GM12878 (cell line): ENCODE measurements around the gene PLPP3. TPM values are rescaled to one million over a fixed set of nuclear protein-coding genes. Genes with fewer than 3 reads are reported as not detected.

Source experiments
- ATF2 ChIP-seq: IDR thresholded peaks from 2 replicates; pipeline ENCODE4 v1.6.1; 2012; ENCODE audit warnings: low read length, inconsistent platforms
- BCL3 ChIP-seq: IDR thresholded peaks from 2 replicates; pipeline ENCODE4 v1.6.1; 2011; ENCODE audit warnings: borderline replicate concordance, low read depth, mild to moderate bottlenecking, moderate library complexity, low read length; ENCODE audit not compliant: insufficient read depth, poor library complexity, severe bottlenecking
- CBFB ChIP-seq: IDR thresholded peaks from 2 replicates; pipeline ENCODE4 v1.6.1; 2016; ENCODE audit warnings: antibody characterized with exemption, low read depth
- CBX3 ChIP-seq: fragments of 200-600 bp; sonication (generic); IDR thresholded peaks from 2 replicates; pipeline ENCODE4 v1.6.1; 2016; ENCODE audit warnings: low read depth, borderline replicate concordance
- CHD1 ChIP-seq: IDR thresholded peaks from 2 replicates; pipeline ENCODE4 v1.6.1; 2012; ENCODE audit warnings: low read depth, low read length, improper control_type of control experiment
- CTCF ChIP-seq, 3 experiments: IDR thresholded peaks in 2 of 3; conservative IDR thresholded peaks in 1 of 3; 2 replicates each; pipeline ENCODE4 v1.5.1; 2011; ENCODE audit warnings: low read depth in 3 of 3, low read length in 3 of 3, mild to moderate bottlenecking in 3 of 3, control low read depth in 2 of 3, moderate library complexity in 2 of 3, inconsistent platforms in 1 of 3, mixed read lengths in 1 of 3; ENCODE audit not compliant: control insufficient read depth in 2 of 3, insufficient read depth in 1 of 3; ENCODE audit errors: extremely low read depth in 1 of 3
- E2F4 ChIP-seq: IDR thresholded peaks from 2 replicates; pipeline ENCODE4 v1.6.1; 2012; ENCODE audit warnings: low read depth, low read length, improper control_type of control experiment
- EP300 ChIP-seq, 2 experiments: fragments of 150-350 bp in 1 of 2; IDR thresholded peaks; 2 replicates each; pipeline ENCODE4 v1.6.1; 2011 to 2012; ENCODE audit warnings: low read depth in 2 of 2, low read length in 2 of 2, borderline replicate concordance in 1 of 2, improper control_type of control experiment in 1 of 2, inconsistent platforms in 1 of 2; ENCODE audit not compliant: control insufficient read depth in 1 of 2
- FOXK2 ChIP-seq: fragments of 450-650 bp; IDR thresholded peaks from 2 replicates; pipeline ENCODE4 v1.6.1; 2017; ENCODE audit warnings: mild to moderate bottlenecking, moderate library complexity
- LARP7 ChIP-seq: fragments of 450-650 bp; IDR thresholded peaks from 2 replicates; pipeline ENCODE4 v1.6.1; 2017; ENCODE audit warnings: mild to moderate bottlenecking
- MAX ChIP-seq: IDR thresholded peaks from 2 replicates; pipeline ENCODE4 v1.6.1; 2012; ENCODE audit warnings: low read depth, low read length, improper control_type of control experiment
- MEF2A ChIP-seq: IDR thresholded peaks from 2 replicates; pipeline ENCODE4 v1.6.1; 2011; ENCODE audit warnings: low read depth, mild to moderate bottlenecking, low read length, moderate library complexity; ENCODE audit not compliant: insufficient read depth
- MEF2B ChIP-seq: fragments of 450-650 bp; IDR thresholded peaks from 2 replicates; pipeline ENCODE4 v1.6.1; 2018; ENCODE audit warnings: mild to moderate bottlenecking, moderate library complexity; ENCODE audit not compliant: partially characterized antibody, poor library complexity, severe bottlenecking
- RAD21 ChIP-seq: IDR thresholded peaks from 2 replicates; pipeline ENCODE4 v1.6.1; 2011; ENCODE audit warnings: mild to moderate bottlenecking, low read depth, low read length, moderate library complexity; ENCODE audit not compliant: insufficient read depth
- RAD51 ChIP-seq: fragments of 450-650 bp; IDR thresholded peaks from 2 replicates; pipeline ENCODE4 v1.6.1; 2016; ENCODE audit warnings: moderate library complexity, mild to moderate bottlenecking, inconsistent platforms
- RELB ChIP-seq: fragments of 450-650 bp; IDR thresholded peaks from 2 replicates; pipeline ENCODE4 v1.6.1; 2017; ENCODE audit warnings: low read depth, mild to moderate bottlenecking, moderate library complexity
- SMAD5 ChIP-seq: IDR thresholded peaks from 2 replicates; pipeline ENCODE4 v1.6.1; 2016; ENCODE audit warnings: antibody characterized with exemption, low read depth
- STAT1 ChIP-seq: fragments of 450-650 bp; conservative IDR thresholded peaks from 2 replicates; pipeline ENCODE4 v1.6.1; 2014; ENCODE audit warnings: antibody characterized with exemption, mild to moderate bottlenecking
- SUZ12 ChIP-seq: fragments of 200-600 bp; sonication (generic); IDR thresholded peaks from one replicate; pipeline ENCODE4 v1.6.1; 2018; ENCODE audit warnings: antibody characterized with exemption, mild to moderate bottlenecking; ENCODE audit not compliant: unreplicated experiment
- TCF3 ChIP-seq: IDR thresholded peaks from 2 replicates; pipeline ENCODE4 v1.6.1; 2012; ENCODE audit warnings: low read depth, mild to moderate bottlenecking, low read length, borderline replicate concordance; ENCODE audit not compliant: insufficient read depth
- YBX1 ChIP-seq: fragments of 450-650 bp; IDR thresholded peaks from 2 replicates; pipeline ENCODE4 v1.6.1; 2016; ENCODE audit warnings: antibody characterized with exemption
- polyA plus RNA-seq, 11 experiments: library from polyadenylated mRNA; depleted of rRNA in 4 of 11; unstranded in 6 of 11; stranded (reverse) in 5 of 11; fragments of >200 nt; fragmentation: Nextera tagmentation in 4 of 11; fragmentation: Illumina TruSeq in 1 of 11; extraction: Ambion mirVana in 4 of 11; extraction: Trizol in 1 of 11; gene quantifications; 1 replicate in 1 of 11; 2 replicates in 10 of 11; pipeline versions ENCODE4 v1.2.1 to v1.2.3, GENCODE V29; 2011 to 2016; ENCODE audit warnings: inconsistent platforms in 2 of 11, missing spikeins in 2 of 11, low read depth in 1 of 11
- total RNA-seq, 4 experiments: library from RNA; depleted of rRNA in 3 of 4; stranded (reverse); fragments of >200 nt in 3 of 4; fragmentation: Illumina TruSeq in 1 of 4; extraction: Trizol in 1 of 4; gene quantifications; 2 replicates each; pipeline versions ENCODE4 v1.2.1 to v1.2.3, GENCODE V29; 2013 to 2021

The PLPP3 gene
- total and polyA plus RNA-seq, 10 of the 15 experiments (the other 5 are each of a cell fraction or from before 2014, with no cell fraction given), result 6.4 to 26.8 (median 9.5) TPM

GRCh38 chr1:56526571-56527174 is 52.7 kb downstream of the PLPP3 start (continued):
- TF ChIP-seq EP300 (IDR thresholded peaks at IDR 0.05; ENCODE audit: borderline replicate concordance in 1 of 2, control insufficient read depth in 1 of 2, low read depth in 2 of 2, low read length in 2 of 2) (peak; percentile 71 to 81), MAX (no peak), CBX3 (no peak), CHD1 (no peak), RAD51 (peak; percentile 60; the same call in 1 of the 2 replicates), SUZ12 (no peak), STAT1 (no peak), CTCF (IDR thresholded peaks at IDR 0.05 in 2 of 3, conservative IDR thresholded peaks at IDR 0.05 in 1 of 3; ENCODE audit: control insufficient read depth in 2 of 3, extremely low read depth in 1 of 3, insufficient read depth in 1 of 3, low read depth in 3 of 3, low read length in 3 of 3) (no peak), RAD21 (no peak), BCL3 (no peak), RELB (peak; percentile 69), FOXK2 (no peak), E2F4 (no peak), SMAD5 (no peak), ATF2 (peak; percentile 73), MEF2B (no peak), TCF3 (peak; percentile 77; the same call in 1 of the 2 replicates), YBX1 (no peak), LARP7 (no peak), CBFB (no peak), MEF2A (peak; percentile 23; the same call in 1 of the 2 replicates)
